ENCODE results near the gene CYB561D1.
"Not testable (repeated sequence)": the region's sequence is repeated elsewhere in the genome, so short reads cannot be mapped to it uniquely, and the experiment has no call there.

Gene CYB561D1, protein sequence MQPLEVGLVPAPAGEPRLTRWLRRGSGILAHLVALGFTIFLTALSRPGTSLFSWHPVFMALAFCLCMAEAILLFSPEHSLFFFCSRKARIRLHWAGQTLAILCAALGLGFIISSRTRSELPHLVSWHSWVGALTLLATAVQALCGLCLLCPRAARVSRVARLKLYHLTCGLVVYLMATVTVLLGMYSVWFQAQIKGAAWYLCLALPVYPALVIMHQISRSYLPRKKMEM

GRCh38 chr1:109493805-109494539 lies at the start of gene CYB561D1:
TSS of gene CYB561D1 (plus strand) at chr1:109494094. CDS start at chr1:109494140, 46 bp downstream.
- DNase-seq: peak; percentile 65

GRCh38 chr1:109444346-109444745 lies 49.5 kb upstream of the CYB561D1 start:
- no peak for DNase-seq

GRCh38 chr1:109445949-109446695 lies 47.8 kb upstream of the CYB561D1 start:
- DNase-seq: not testable (repeated sequence)

- no peak for DNase-seq
Observed at GRCh38 chr1:109447524-109447923, 46.4 kb upstream of the CYB561D1 start.

GRCh38 chr1:109454497-109455133 lies 39.3 kb upstream of the CYB561D1 start:
- no peak for DNase-seq

DNA sequence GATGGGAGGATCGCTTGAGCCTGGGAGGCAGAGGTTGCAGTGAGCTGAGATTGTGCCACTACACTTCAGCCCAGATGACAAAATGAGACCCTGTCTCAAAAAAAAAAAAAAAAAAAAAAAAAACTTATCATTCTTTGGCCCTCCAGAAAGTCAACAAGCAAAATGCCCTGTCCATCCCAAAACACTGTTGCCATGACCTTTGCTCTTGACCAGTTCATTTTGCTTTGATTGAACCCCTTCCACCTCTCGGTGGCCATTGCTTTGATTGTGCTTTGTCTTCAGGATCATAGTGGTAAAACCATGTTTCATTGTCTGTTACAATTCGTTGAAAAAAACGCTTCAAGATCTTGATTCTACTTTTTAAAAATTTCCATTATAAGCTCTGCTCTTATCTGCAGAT lies 36.1 kb upstream of the CYB561D1 start:
- no peak for DNase-seq

- no peak for DNase-seq
Observed at GRCh38 chr1:109466125-109466451, 27.8 kb upstream of the CYB561D1 start.

GRCh38 chr1:109466452-109467300 lies 27.2 kb upstream of the CYB561D1 start, which contains the start of gene SYPL2:
TSS of gene SYPL2 (plus strand) at chr1:109466546. CDS start at chr1:109466844, 298 bp downstream.
- no peak for DNase-seq

GRCh38 chr1:109467301-109467777 lies 26.6 kb upstream of the CYB561D1 start:
- DNase-seq: no peak

- no peak for DNase-seq
Observed at GRCh38 chr1:109468061-109468460, 25.8 kb upstream of the CYB561D1 start.

DNA sequence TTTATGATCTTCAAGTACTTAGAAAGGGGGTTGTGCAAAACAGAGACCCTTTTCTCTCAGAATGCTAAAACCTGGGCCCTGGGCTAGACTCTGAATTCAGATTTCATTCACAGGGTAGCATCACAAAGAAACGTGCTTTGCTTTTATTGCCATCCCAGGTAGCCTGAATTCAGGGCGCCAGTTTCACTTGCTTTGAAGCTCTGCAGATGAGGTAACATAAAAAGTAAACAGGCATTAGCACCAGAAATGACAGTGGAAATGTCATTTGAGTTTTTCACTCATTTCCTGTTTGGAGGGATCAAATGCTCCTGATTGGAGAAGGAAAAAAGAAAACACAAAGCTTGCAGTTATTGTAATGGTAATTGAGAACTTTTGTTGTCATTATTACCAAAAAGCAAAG lies 25.0 kb upstream of the CYB561D1 start:
- no peak for DNase-seq

- no peak for DNase-seq
Observed at GRCh38 chr1:109470245-109470644, 23.6 kb upstream of the CYB561D1 start.

DNA sequence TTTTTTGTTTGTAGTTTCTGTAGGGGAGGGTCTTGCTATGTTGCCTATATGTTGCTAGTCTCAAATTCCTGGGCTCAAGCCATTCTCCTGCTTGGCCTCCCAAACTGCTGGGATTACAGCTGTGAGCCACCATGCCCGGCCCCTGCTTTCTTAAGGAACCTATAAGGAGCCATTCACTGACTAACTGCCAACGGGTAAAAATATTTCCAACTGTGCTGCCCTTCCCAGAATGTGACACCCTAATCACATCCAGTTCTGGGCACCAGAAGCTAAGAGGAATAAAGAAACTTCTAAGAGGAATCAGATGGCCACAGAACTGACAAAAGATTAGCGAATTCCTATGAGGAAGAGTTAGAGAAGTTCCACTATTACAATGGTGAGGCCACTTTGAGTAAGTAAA lies 21.1 kb upstream of the CYB561D1 start:
- no peak for DNase-seq

- DNase-seq: not testable (repeated sequence)
Observed at GRCh38 chr1:109473284-109474057, 20.4 kb upstream of the CYB561D1 start.

DNA sequence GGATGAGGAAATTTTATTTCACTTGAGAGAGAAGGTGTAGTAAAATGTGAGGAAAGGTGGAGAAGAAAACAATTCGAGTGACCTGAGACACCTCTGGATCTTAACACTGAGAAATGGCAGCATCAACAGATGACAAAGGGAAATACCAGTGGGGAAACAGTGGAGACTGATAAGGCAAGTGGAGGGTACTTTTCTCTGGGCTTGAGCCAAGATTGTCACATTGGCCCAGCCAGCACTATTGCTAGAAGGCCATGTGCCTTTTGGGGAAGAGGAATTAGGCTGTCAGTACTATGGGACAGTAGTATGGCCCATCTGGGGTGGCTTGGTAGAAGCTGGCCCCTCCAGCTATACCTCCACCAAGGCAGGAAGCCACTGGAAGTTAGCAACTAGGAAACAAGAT lies 19.2 kb upstream of the CYB561D1 start:
- DNase-seq: no peak

- DNase-seq: no peak
Observed at GRCh38 chr1:109475261-109475660, 18.6 kb upstream of the CYB561D1 start.

DNA sequence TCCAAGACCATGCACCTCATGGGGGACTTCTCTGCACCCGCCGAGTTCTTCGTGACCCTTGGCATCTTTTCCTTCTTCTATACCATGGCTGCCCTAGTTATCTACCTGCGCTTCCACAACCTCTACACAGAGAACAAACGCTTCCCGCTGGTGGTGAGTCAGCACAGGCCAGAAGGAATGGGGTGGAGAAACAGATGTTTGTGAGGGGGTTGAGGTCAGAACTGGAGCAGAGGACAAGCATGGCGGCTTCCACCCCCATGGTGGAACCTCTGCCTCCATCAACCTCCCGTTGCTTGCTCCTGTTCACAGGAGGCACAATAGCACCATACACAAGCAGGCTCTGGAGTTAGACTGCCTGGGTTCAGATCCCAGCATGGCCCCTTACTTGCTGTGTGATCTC lies 17.1 kb upstream of the CYB561D1 start:
- no peak for DNase-seq

GRCh38 chr1:109477821-109478220 lies 16.1 kb upstream of the CYB561D1 start:
- no peak for DNase-seq

- no peak for DNase-seq
Observed at GRCh38 chr1:109478806-109479205, 15.1 kb upstream of the CYB561D1 start.

- DNase-seq: no peak
Observed at GRCh38 chr1:109479311-109479710, 14.6 kb upstream of the CYB561D1 start.

GRCh38 chr1:109479901-109480300 lies 14.0 kb upstream of the CYB561D1 start:
- DNase-seq: no peak

Measured in NCI-H510A (cell line).